ENCODE measurements around the gene ELOVL4. TPM values are rescaled to one million over a fixed set of nuclear protein-coding genes. Genes with fewer than 3 reads are reported as not detected.

ELOVL4 gene
- total RNA-seq, 1 experiment from 2014 or later = 8.5 TPM

- POLR2A ChIA-PET = no interaction called here
- TF ChIP-seq ZNF263 (CRISPR knock-in tag; IDR thresholded peaks at IDR 0.05; ENCODE audit: low read depth) = no peak
- TF ChIP-seq HMGA2 (CRISPR knock-in tag; IDR thresholded peaks at IDR 0.05) = no peak
- no peak for TF ChIP-seq ZNF532 (CRISPR knock-in tag; IDR thresholded peaks at IDR 0.05; ENCODE audit: borderline replicate concordance)
- TF ChIP-seq CBFB (CRISPR knock-in tag; IDR thresholded peaks at IDR 0.05; ENCODE audit: low read depth) = no peak
- no peak for TF ChIP-seq ZNF121 (CRISPR knock-in tag; IDR thresholded peaks at IDR 0.05)
- no peak for TF ChIP-seq RORB (CRISPR knock-in tag; IDR thresholded peaks at IDR 0.05)
- TF ChIP-seq ETV6 (CRISPR knock-in tag; IDR thresholded peaks at IDR 0.05) = no peak
- TF ChIP-seq SMAD4 (CRISPR knock-in tag; IDR thresholded peaks at IDR 0.05) = no peak
- TF ChIP-seq NR3C1 (CRISPR knock-in tag; conservative IDR thresholded peaks at IDR 0.05; ENCODE audit: low read depth) = no peak
- TF ChIP-seq, protein P1, sequence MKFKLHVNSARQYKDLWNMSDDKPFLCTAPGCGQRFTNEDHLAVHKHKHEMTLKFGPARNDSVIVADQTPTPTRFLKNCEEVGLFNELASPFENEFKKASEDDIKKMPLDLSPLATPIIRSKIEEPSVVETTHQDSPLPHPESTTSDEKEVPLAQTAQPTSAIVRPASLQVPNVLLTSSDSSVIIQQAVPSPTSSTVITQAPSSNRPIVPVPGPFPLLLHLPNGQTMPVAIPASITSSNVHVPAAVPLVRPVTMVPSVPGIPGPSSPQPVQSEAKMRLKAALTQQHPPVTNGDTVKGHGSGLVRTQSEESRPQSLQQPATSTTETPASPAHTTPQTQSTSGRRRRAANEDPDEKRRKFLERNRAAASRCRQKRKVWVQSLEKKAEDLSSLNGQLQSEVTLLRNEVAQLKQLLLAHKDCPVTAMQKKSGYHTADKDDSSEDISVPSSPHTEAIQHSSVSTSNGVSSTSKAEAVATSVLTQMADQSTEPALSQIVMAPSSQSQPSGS (CRISPR knock-in tag; IDR thresholded peaks at IDR 0.05; ENCODE audit: borderline replicate concordance, low read depth) = no peak
- TF ChIP-seq JUN (CRISPR knock-in tag; IDR thresholded peaks at IDR 0.05) = no peak
- no peak for TF ChIP-seq MYBL2 (CRISPR knock-in tag; IDR thresholded peaks at IDR 0.05)
- TF ChIP-seq TCF7 (CRISPR knock-in tag; IDR thresholded peaks at IDR 0.05; ENCODE audit: low read depth) = no peak
- no peak for ATAC-seq
These were observed 37.8 kb downstream of the ELOVL4 start for GRCh38 chr6:79909517-79909916.

DNA sequence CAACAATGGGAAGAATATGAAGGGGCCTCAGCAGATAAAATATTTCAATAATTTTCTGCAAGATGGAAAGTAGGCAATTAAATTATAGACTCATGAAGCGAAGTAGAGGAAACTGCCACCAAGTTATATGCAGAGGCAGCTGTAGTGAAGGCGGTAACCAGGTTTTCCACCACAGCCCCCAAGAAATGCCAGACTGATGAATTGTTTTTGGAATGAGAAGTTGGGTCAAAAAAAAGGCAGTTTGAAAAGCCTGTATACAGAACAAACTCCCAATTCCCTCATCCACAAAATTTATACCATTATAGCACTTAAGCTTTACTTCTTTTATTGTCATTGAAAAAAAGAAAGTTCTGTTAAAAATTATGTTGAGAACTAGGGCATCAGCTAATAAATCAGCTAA lies 45.3 kb downstream of the ELOVL4 start:
- DNase-seq (ENCODE audit: low spot score) (no peak), ATAC-seq (no peak)
- H3K27ac Mint-ChIP-seq = no peak overlapping the region
- H3K36me3 Mint-ChIP-seq = no peaks in the 10 kb centered on the region
- ChIA-PET POLR2A (no interaction called here), CTCF (interaction anchor here (0.9 kb wide), 1 partner anchor 32 kb away, joined by 3 read pairs; no protein-coding TSS in a partner anchor)
- no peaks in the 10 kb centered on the region for H3K9me3 Mint-ChIP-seq
- no peaks in the 10 kb centered on the region for H3K27me3 Mint-ChIP-seq (ENCODE audit: low read depth)
- no peak overlapping the region for H3K4me3 Mint-ChIP-seq
- no peaks in the 10 kb centered on the region for H3K4me1 Mint-ChIP-seq
- no peak for TF ChIP-seq ZNF138 (CRISPR knock-in tag; conservative IDR thresholded peaks at IDR 0.05)
- TF ChIP-seq ELF4 (CRISPR knock-in tag; IDR thresholded peaks at IDR 0.05; ENCODE audit: low read depth) = no peak
- TF ChIP-seq STAT6 (CRISPR knock-in tag; conservative IDR thresholded peaks at IDR 0.05; ENCODE audit: low read depth) = no peak
- no peak for TF ChIP-seq ZNF416 (CRISPR knock-in tag; IDR thresholded peaks at IDR 0.05)
- TF ChIP-seq ZNF121 (CRISPR knock-in tag; IDR thresholded peaks at IDR 0.05) = no peak
- TF ChIP-seq, protein P2, sequence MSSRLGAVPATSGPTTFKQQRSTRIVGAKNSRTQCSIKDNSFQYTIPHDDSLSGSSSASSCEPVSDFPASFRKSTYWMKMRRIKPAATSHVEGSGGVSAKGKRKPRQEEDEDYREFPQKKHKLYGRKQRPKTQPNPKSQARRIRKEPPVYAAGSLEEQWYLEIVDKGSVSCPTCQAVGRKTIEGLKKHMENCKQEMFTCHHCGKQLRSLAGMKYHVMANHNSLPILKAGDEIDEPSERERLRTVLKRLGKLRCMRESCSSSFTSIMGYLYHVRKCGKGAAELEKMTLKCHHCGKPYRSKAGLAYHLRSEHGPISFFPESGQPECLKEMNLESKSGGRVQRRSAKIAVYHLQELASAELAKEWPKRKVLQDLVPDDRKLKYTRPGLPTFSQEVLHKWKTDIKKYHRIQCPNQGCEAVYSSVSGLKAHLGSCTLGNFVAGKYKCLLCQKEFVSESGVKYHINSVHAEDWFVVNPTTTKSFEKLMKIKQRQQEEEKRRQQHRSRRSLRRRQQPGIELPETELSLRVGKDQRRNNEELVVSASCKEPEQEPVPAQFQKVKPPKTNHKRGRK (CRISPR knock-in tag; IDR thresholded peaks at IDR 0.05; ENCODE audit: borderline replicate concordance) = no peak
- TF ChIP-seq, protein P1 (CRISPR knock-in tag; IDR thresholded peaks at IDR 0.05; ENCODE audit: borderline replicate concordance, low read depth) = no peak
- TF ChIP-seq SMAD4 (CRISPR knock-in tag; IDR thresholded peaks at IDR 0.05) = no peak
- no peak for TF ChIP-seq NR2C2 (CRISPR knock-in tag; IDR thresholded peaks at IDR 0.05)
- no peak for TF ChIP-seq USF1 (CRISPR knock-in tag; IDR thresholded peaks at IDR 0.05)
- TF ChIP-seq AR (CRISPR knock-in tag; IDR thresholded peaks at IDR 0.05) = no peak

More at GRCh38 chr6:79909517-79909916, 37.8 kb downstream of the ELOVL4 start:
- no peak overlapping the region for H3K4me3 Mint-ChIP-seq
- no peaks in the 10 kb centered on the region for H3K27me3 Mint-ChIP-seq (ENCODE audit: low read depth)
- H3K9me3 Mint-ChIP-seq = no peaks in the 10 kb centered on the region
- H3K36me3 Mint-ChIP-seq = no peaks in the 10 kb centered on the region
- no peak overlapping the region for H3K27ac Mint-ChIP-seq
- H3K4me1 Mint-ChIP-seq = peaks cover 19% of the 10 kb centered on the region
- CTCF ChIA-PET = no interaction called here
- DNase-seq (ENCODE audit: low spot score) = no peak

All from WTC11 (cell line).